IgD-negative memory B cell (primary cell): ENCODE data around the gene BRMS1L. TPM values are rescaled to one million over a fixed set of nuclear protein-coding genes. Genes with fewer than 3 reads are reported as not detected.
"Not testable (repeated sequence)": the region's sequence is repeated elsewhere in the genome, so short reads cannot be mapped to it uniquely, and the experiment has no call there.

Experiments
- H3K27ac Mint-ChIP-seq, 3 donors: one replicate each; pipeline ENCODE4 v1.8.0; 2020 to 2022; ENCODE audit warnings: mild to moderate bottlenecking in 3 of 3, mixed read lengths in 3 of 3, moderate library complexity in 1 of 3
- H3K27me3 Mint-ChIP-seq: one replicate; pipeline ENCODE4 v1.8.0; 2021; ENCODE audit warnings: mixed read lengths
- H3K36me3 Mint-ChIP-seq: one replicate; pipeline ENCODE4 v1.8.0; 2020; ENCODE audit warnings: mild to moderate bottlenecking, mixed read lengths
- H3K4me1 Mint-ChIP-seq, 3 donors: one replicate each; pipeline ENCODE4 v1.8.0; 2020 to 2022; ENCODE audit warnings: mixed read lengths in 3 of 3, mild to moderate bottlenecking in 1 of 3
- H3K4me3 Mint-ChIP-seq, 4 donors: one replicate each; pipeline ENCODE4 v1.8.0; 2020 to 2022; ENCODE audit warnings: mild to moderate bottlenecking in 4 of 4, mixed read lengths in 4 of 4, moderate library complexity in 3 of 4
- H3K9me3 Mint-ChIP-seq, 3 donors: one replicate each; pipeline ENCODE4 v1.8.0; 2020 to 2021; ENCODE audit warnings: mixed read lengths in 3 of 3, mild to moderate bottlenecking in 1 of 3
- polyA plus RNA-seq: library from polyadenylated mRNA; unstranded; fragments of 300-500 nt; fragmentation: Illumina TruSeq; gene quantifications from one replicate; pipeline ENCODE4 v1.2.3, GENCODE V29; 2021

The BRMS1L gene
- polyA plus RNA-seq, 1 donor from 2014 or later: 1.9 TPM

- H3K4me3 Mint-ChIP-seq: peak overlapping the region in 3 of 4 donors; percentile 75 to 97 (median 93)
- H3K36me3 Mint-ChIP-seq: no peaks in the 10 kb centered on the region
- peaks cover 0 to 2% (median 0%) of the 10 kb centered on the region in 3 donors for H3K9me3 Mint-ChIP-seq
- H3K27me3 Mint-ChIP-seq: no peaks in the 10 kb centered on the region
- peak overlapping the region; percentile 89 to 98 (median 97) for H3K27ac Mint-ChIP-seq
- H3K4me1 Mint-ChIP-seq: peaks cover 21 to 29% (median 22%) of the 10 kb centered on the region in 3 donors
Observed at GRCh38 chr14:35809597-35809996, 16.5 kb upstream of the BRMS1L start.

GRCh38 chr14:35810963-35811362, 15.2 kb upstream of the BRMS1L start:
- peaks cover 19 to 29% (median 20%) of the 10 kb centered on the region in 3 donors for H3K4me1 Mint-ChIP-seq
- H3K27me3 Mint-ChIP-seq: no peaks in the 10 kb centered on the region
- no peaks in the 10 kb centered on the region for H3K36me3 Mint-ChIP-seq
- H3K4me3 Mint-ChIP-seq: peak overlapping the region in 1 of 4 donors; percentile 34
- peaks cover 0 to 2% (median 0%) of the 10 kb centered on the region in 3 donors for H3K9me3 Mint-ChIP-seq
- peak overlapping the region; percentile 10 to 75 (median 27) for H3K27ac Mint-ChIP-seq

- H3K27ac Mint-ChIP-seq: no peak overlapping the region
- H3K4me3 Mint-ChIP-seq: no peak overlapping the region
- no peaks in the 10 kb centered on the region for H3K9me3 Mint-ChIP-seq
- H3K4me1 Mint-ChIP-seq: peaks cover 0 to under 1% (median 0%) of the 10 kb centered on the region in 3 donors
- no peaks in the 10 kb centered on the region for H3K36me3 Mint-ChIP-seq
- no peaks in the 10 kb centered on the region for H3K27me3 Mint-ChIP-seq
Observed at GRCh38 chr14:35814371-35815005, 11.7 kb upstream of the BRMS1L start.

GRCh38 chr14:35818346-35819115, 7.6 kb upstream of the BRMS1L start:
- no peak overlapping the region for H3K27ac Mint-ChIP-seq
- H3K4me1 Mint-ChIP-seq: peaks cover 2 to 6% (median 4%) of the 10 kb centered on the region in 3 donors
- H3K27me3 Mint-ChIP-seq: peaks cover 2% of the 10 kb centered on the region
- no peaks in the 10 kb centered on the region for H3K9me3 Mint-ChIP-seq
- H3K36me3 Mint-ChIP-seq: no peaks in the 10 kb centered on the region
- H3K4me3 Mint-ChIP-seq: no peak overlapping the region

- H3K9me3 Mint-ChIP-seq: no peaks in the 10 kb centered on the region
- no peak overlapping the region for H3K4me3 Mint-ChIP-seq
- H3K4me1 Mint-ChIP-seq: peaks cover 2 to 6% (median 4%) of the 10 kb centered on the region in 3 donors
- peaks cover 2% of the 10 kb centered on the region for H3K27me3 Mint-ChIP-seq
- no peaks in the 10 kb centered on the region for H3K36me3 Mint-ChIP-seq
- no peak overlapping the region for H3K27ac Mint-ChIP-seq
Observed at GRCh38 chr14:35819591-35820540, 6.3 kb upstream of the BRMS1L start.

- peaks cover 2% of the 10 kb centered on the region for H3K27me3 Mint-ChIP-seq
- H3K36me3 Mint-ChIP-seq: no peaks in the 10 kb centered on the region
- peak overlapping the region in 1 of 3 donors; percentile 9 for H3K27ac Mint-ChIP-seq
- peaks cover 5 to 6% (median 6%) of the 10 kb centered on the region in 3 donors for H3K4me1 Mint-ChIP-seq
- H3K9me3 Mint-ChIP-seq: no peaks in the 10 kb centered on the region
- H3K4me3 Mint-ChIP-seq: peak overlapping the region in 1 of 4 donors; percentile 28
Observed at GRCh38 chr14:35821564-35822411, 4.3 kb upstream of the BRMS1L start.

- peak overlapping the region in 1 of 3 donors; percentile 9 for H3K27ac Mint-ChIP-seq
- no peaks in the 10 kb centered on the region for H3K9me3 Mint-ChIP-seq
- peaks cover 7 to 13% (median 11%) of the 10 kb centered on the region in 3 donors for H3K4me1 Mint-ChIP-seq
- H3K4me3 Mint-ChIP-seq: peak overlapping the region in 1 of 4 donors; percentile 39
- H3K27me3 Mint-ChIP-seq: peaks cover 2% of the 10 kb centered on the region
- no peaks in the 10 kb centered on the region for H3K36me3 Mint-ChIP-seq
Observed at GRCh38 chr14:35822501-35822900, 3.6 kb upstream of the BRMS1L start.

GRCh38 chr14:35824446-35825165, 1.5 kb upstream of the BRMS1L start:
- H3K4me1 Mint-ChIP-seq: peaks cover 12 to 19% (median 15%) of the 10 kb centered on the region in 3 donors
- H3K27me3 Mint-ChIP-seq, H3K9me3 Mint-ChIP-seq, H3K36me3 Mint-ChIP-seq, H3K27ac Mint-ChIP-seq: not testable (repeated sequence)
- H3K4me3 Mint-ChIP-seq: peak overlapping the region in 2 of 4 donors; percentile 74 to 79

GRCh38 chr14:35825968-35826217, 245 bp upstream of the BRMS1L start:
- H3K27ac Mint-ChIP-seq: peak overlapping the region; percentile 31 to 95 (median 92)
- peaks cover 12 to 19% (median 15%) of the 10 kb centered on the region in 3 donors for H3K4me1 Mint-ChIP-seq
- H3K4me3 Mint-ChIP-seq: peak overlapping the region; percentile 74 to 98 (median 94)
- H3K36me3 Mint-ChIP-seq: no peaks in the 10 kb centered on the region
- no peaks in the 10 kb centered on the region for H3K9me3 Mint-ChIP-seq
- no peaks in the 10 kb centered on the region for H3K27me3 Mint-ChIP-seq

GRCh38 chr14:35826952-35827416, 846 bp downstream of the BRMS1L start:
- Mint-ChIP-seq H3K27me3 (no peaks in the 10 kb centered on the region), H3K4me1 (peaks cover 11 to 17% (median 11%) of the 10 kb centered on the region in 3 donors), H3K9me3 (no peaks in the 10 kb centered on the region), H3K4me3 (peak overlapping the region; percentile 74 to 98 (median 94)), H3K27ac (peak overlapping the region; percentile 31 to 92 (median 63)), H3K36me3 (no peaks in the 10 kb centered on the region)

- Mint-ChIP-seq H3K27ac (peak overlapping the region in 2 of 3 donors; percentile 31 to 92), H3K4me1 (peaks cover 9 to 16% (median 10%) of the 10 kb centered on the region in 3 donors), H3K36me3 (no peaks in the 10 kb centered on the region), H3K9me3 (no peaks in the 10 kb centered on the region), H3K4me3 (peak overlapping the region; percentile 74 to 98 (median 94)), H3K27me3 (no peaks in the 10 kb centered on the region)
Observed at GRCh38 chr14:35827678-35828472, 1.7 kb downstream of the BRMS1L start.

- Mint-ChIP-seq H3K4me1 (peaks cover 9 to 16% (median 10%) of the 10 kb centered on the region in 3 donors), H3K27ac (no peak overlapping the region), H3K9me3 (no peaks in the 10 kb centered on the region), H3K4me3 (peak overlapping the region in 1 of 4 donors; percentile 73), H3K36me3 (peaks cover 1% of the 10 kb centered on the region), H3K27me3 (no peaks in the 10 kb centered on the region)
Observed at GRCh38 chr14:35829449-35829848, 3.3 kb downstream of the BRMS1L start.
